Fibroblast of lung (primary cell): ENCODE data around the gene UNCX. TPM values are rescaled to one million over a fixed set of nuclear protein-coding genes. Genes with fewer than 3 reads are reported as not detected.
"Not testable (repeated sequence)": the region's sequence is repeated elsewhere in the genome, so short reads cannot be mapped to it uniquely, and the experiment has no call there.

Source experiments
- DNase-seq, 2 donors: peaks; one replicate each; pipeline versions ENCODE4 v3.0.0 to v3.0.0-alpha.2; 2010; ENCODE audit warnings: low read depth in 2 of 2
- H2AFZ ChIP-seq: 2 replicates; pipeline ENCODE4 v1.5.1; 2012; ENCODE audit warnings: low read length, control low read depth, inconsistent platforms
- H3K27ac ChIP-seq: 2 replicates; pipeline ENCODE4 v1.5.1; 2011; ENCODE audit warnings: low read length, control low read depth; ENCODE audit not compliant: insufficient read depth
- H3K27me3 ChIP-seq: 2 replicates; pipeline ENCODE4 v1.5.1; 2011; ENCODE audit warnings: mild to moderate bottlenecking, low read length; ENCODE audit not compliant: control insufficient read depth, insufficient read depth
- H3K36me3 ChIP-seq: 2 replicates; pipeline ENCODE4 v1.5.1; 2011; ENCODE audit warnings: low read length; ENCODE audit not compliant: control insufficient read depth, insufficient read depth
- H3K4me1 ChIP-seq: 2 replicates; pipeline ENCODE4 v1.5.1; 2011; ENCODE audit warnings: low read length; ENCODE audit not compliant: control insufficient read depth, insufficient read depth; ENCODE audit errors: extremely low read depth
- H3K4me2 ChIP-seq: 2 replicates; pipeline ENCODE4 v1.5.1; 2011; ENCODE audit warnings: low read length, control low read depth; ENCODE audit not compliant: insufficient read depth; ENCODE audit errors: extremely low read depth
- H3K4me3 ChIP-seq, 4 experiments: fragments of 200-600 bp in 1 of 4; sonication (generic) in 1 of 4; replicated peaks in 1 of 4; 2 replicates each; pipeline ENCODE4 v1.5.1; 2011 to 2016; ENCODE audit warnings: low read length in 4 of 4, low read depth in 3 of 4, mild to moderate bottlenecking in 3 of 4, control low read depth in 2 of 4, inconsistent platforms in 1 of 4, mixed read lengths in 1 of 4; ENCODE audit not compliant: insufficient read depth in 1 of 4; ENCODE audit errors: control extremely low read depth in 1 of 4
- H3K79me2 ChIP-seq: 2 replicates; pipeline ENCODE4 v1.5.1; 2012; ENCODE audit warnings: mild to moderate bottlenecking, low read length, inconsistent platforms; ENCODE audit not compliant: control insufficient read depth, insufficient read depth
- H3K9ac ChIP-seq: 2 replicates; pipeline ENCODE4 v1.5.1; 2011; ENCODE audit warnings: mild to moderate bottlenecking, low read length, control low read depth; ENCODE audit not compliant: insufficient read depth
- H3K9me3 ChIP-seq: 2 replicates; pipeline ENCODE4 v1.5.1; 2012; ENCODE audit warnings: low read depth, low read length; ENCODE audit not compliant: control insufficient read depth, insufficient read depth
- H4K20me1 ChIP-seq: 2 replicates; pipeline ENCODE4 v1.5.1; 2011; ENCODE audit warnings: low read length; ENCODE audit not compliant: control insufficient read depth, insufficient read depth; ENCODE audit errors: extremely low read depth
- CTCF ChIP-seq, 2 donors: IDR thresholded peaks in 1 of 2; conservative IDR thresholded peaks in 1 of 2; 1 replicate in 1 of 2; 2 replicates in 1 of 2; pipeline ENCODE4 v1.5.1; 2011 to 2012; ENCODE audit warnings: low read length in 2 of 2, control low read depth in 1 of 2, inconsistent platforms in 1 of 2, low read depth in 1 of 2, mild to moderate bottlenecking in 1 of 2
- EZH2 ChIP-seq: IDR thresholded peaks from 2 replicates; pipeline ENCODE4 v1.5.1; 2012; ENCODE audit warnings: low read length, control low read depth, mild to moderate bottlenecking; ENCODE audit errors: missing control alignments
- polyA plus RNA-seq, 2 donors: library from polyadenylated mRNA; depleted of rRNA in 1 of 2; stranded (reverse) in 1 of 2; unstranded in 1 of 2; fragments of >200 nt; gene quantifications; 2 replicates each; pipeline ENCODE4 v1.2.1, GENCODE V29; 2011 to 2012; ENCODE audit warnings: missing spikeins in 1 of 2
- total RNA-seq: library from RNA; depleted of rRNA; stranded (reverse); fragments of >200 nt; gene quantifications from 2 replicates; pipeline ENCODE4 v1.2.1, GENCODE V29; 2014

Gene UNCX
- total and polyA plus RNA-seq, 2 donors (not counting 1 experiment from before 2014, with no cell fraction given): not detected

DNA sequence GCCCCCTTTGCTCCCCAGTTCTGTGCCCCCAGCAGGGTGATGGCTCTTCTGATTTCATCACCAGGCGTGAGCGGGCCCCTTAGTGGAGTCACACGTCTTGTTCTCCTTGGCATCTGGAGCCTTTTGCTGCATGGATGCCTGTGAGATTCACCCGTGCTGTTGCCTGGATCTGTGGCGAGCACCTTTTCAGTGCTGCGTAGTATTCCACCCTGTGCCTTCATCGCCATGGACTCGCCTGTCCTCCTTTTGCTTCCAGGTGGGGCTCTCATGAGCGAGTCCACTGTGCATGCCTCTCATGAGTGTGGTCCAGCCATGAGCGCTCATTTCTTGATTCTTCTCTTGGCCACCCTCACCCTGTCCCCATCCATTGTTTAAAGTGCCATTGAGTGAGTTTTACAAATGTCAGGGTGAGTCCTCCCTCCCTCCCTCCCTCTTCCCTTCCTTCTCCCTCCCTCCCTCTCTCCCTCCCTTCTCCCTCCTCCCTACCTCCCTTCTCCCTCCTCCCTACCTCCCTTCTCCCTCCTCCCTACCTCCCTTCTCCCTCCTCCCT lies 44.0 kb downstream of the UNCX start:
- H3K4me3 ChIP-seq: no peak overlapping the region
- no peak overlapping the region for H3K4me2 ChIP-seq
- no peaks in the 10 kb centered on the region for H4K20me1 ChIP-seq
- no peak for TF ChIP-seq EZH2
- TF ChIP-seq CTCF (conservative IDR thresholded peaks at IDR 0.05 in 1 of 2, IDR thresholded peaks at IDR 0.05 in 1 of 2; ENCODE audit: low read depth in 1 of 2, low read length in 2 of 2): no peak
- no peak overlapping the region for H3K9ac ChIP-seq
- H3K27ac ChIP-seq: no peak overlapping the region
- H2AFZ ChIP-seq: no peak overlapping the region
- DNase-seq: no peak
- H3K9me3 ChIP-seq: no peaks in the 10 kb centered on the region
- no peaks in the 10 kb centered on the region for H3K27me3 ChIP-seq
- no peaks in the 10 kb centered on the region for H3K36me3 ChIP-seq
- H3K4me1 ChIP-seq: no peaks in the 10 kb centered on the region
- H3K79me2 ChIP-seq: no peaks in the 10 kb centered on the region

DNA sequence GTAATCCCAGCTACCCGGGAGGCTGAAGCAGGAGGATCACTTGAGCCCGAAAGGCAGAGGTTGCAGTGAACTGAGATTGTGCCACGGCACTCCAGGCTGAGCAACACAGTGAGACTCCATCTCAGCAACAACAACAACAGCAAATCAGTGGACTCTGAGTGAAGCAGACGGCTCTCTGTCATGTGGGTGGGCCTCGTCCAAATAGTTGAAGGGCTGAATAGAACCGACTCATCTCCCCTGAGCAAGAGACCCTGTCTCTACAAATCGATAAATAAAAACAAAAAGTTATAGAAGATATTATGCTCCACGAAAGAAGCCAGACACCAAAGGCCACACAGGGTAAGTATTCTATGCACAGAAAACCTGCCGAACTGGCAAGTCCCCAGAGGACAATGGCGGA lies 45.9 kb downstream of the UNCX start:
- H3K36me3 ChIP-seq: no peaks in the 10 kb centered on the region
- no peak for TF ChIP-seq CTCF (conservative IDR thresholded peaks at IDR 0.05 in 1 of 2, IDR thresholded peaks at IDR 0.05 in 1 of 2; ENCODE audit: low read depth in 1 of 2, low read length in 2 of 2)
- no peak for TF ChIP-seq EZH2
- H2AFZ ChIP-seq: no peak overlapping the region
- no peaks in the 10 kb centered on the region for H4K20me1 ChIP-seq
- DNase-seq: no peak
- H3K4me1 ChIP-seq: no peaks in the 10 kb centered on the region
- H3K27ac ChIP-seq: no peak overlapping the region
- H3K4me2 ChIP-seq: no peak overlapping the region
- H3K79me2 ChIP-seq: no peaks in the 10 kb centered on the region
- no peak overlapping the region for H3K9ac ChIP-seq
- H3K4me3 ChIP-seq: no peak overlapping the region
- no peaks in the 10 kb centered on the region for H3K9me3 ChIP-seq
- no peaks in the 10 kb centered on the region for H3K27me3 ChIP-seq

DNA sequence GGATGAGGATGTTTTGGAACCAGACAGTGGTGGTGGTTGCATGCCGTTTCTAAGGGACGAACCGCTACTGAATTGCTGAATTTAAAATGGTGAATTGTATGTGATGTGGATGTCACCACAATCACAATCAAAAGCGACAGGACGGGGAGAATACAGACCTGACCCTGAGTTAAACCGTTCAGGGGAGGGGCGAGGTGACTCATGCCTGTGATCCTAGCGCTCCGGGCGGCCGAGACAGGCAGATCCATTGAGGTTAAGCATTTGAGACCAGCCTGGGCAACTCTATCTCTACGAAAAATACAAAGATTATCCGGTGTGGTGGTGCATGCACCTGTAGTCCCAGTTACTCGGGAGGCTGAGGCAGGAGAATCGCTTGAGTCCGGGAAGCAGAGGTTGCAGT lies 46.4 kb downstream of the UNCX start:
- TF ChIP-seq CTCF (conservative IDR thresholded peaks at IDR 0.05 in 1 of 2, IDR thresholded peaks at IDR 0.05 in 1 of 2; ENCODE audit: low read depth in 1 of 2, low read length in 2 of 2) (no peak), EZH2 (no peak)
- Histone ChIP-seq H3K4me2 (no peak overlapping the region), H3K27ac (no peak overlapping the region), H4K20me1 (no peaks in the 10 kb centered on the region), H3K4me1 (no peaks in the 10 kb centered on the region), H2AFZ (no peak overlapping the region), H3K79me2 (no peaks in the 10 kb centered on the region), H3K9me3 (no peaks in the 10 kb centered on the region), H3K9ac (no peak overlapping the region), H3K27me3 (no peaks in the 10 kb centered on the region), H3K36me3 (no peaks in the 10 kb centered on the region), H3K4me3 (no peak overlapping the region)
- DNase-seq: no peak

- not testable (repeated sequence) for H4K20me1 ChIP-seq, H3K79me2 ChIP-seq, H3K4me1 ChIP-seq, DNase-seq, H3K36me3 ChIP-seq, H3K4me3 ChIP-seq, H3K9ac ChIP-seq, H3K27me3 ChIP-seq, H2AFZ ChIP-seq, H3K27ac ChIP-seq, H3K4me2 ChIP-seq, H3K9me3 ChIP-seq
Measured at GRCh38 chr7:1279895-1280294, 47.2 kb downstream of the UNCX start.
